ENCODE results near the gene PXMP2. TPM values are rescaled to one million over a fixed set of nuclear protein-coding genes. Genes with fewer than 3 reads are reported as not detected.

The PXMP2 gene
- total RNA-seq, 4 donors from 2014 or later = 25.7 to 57.6 (median 38.4) TPM

DNA sequence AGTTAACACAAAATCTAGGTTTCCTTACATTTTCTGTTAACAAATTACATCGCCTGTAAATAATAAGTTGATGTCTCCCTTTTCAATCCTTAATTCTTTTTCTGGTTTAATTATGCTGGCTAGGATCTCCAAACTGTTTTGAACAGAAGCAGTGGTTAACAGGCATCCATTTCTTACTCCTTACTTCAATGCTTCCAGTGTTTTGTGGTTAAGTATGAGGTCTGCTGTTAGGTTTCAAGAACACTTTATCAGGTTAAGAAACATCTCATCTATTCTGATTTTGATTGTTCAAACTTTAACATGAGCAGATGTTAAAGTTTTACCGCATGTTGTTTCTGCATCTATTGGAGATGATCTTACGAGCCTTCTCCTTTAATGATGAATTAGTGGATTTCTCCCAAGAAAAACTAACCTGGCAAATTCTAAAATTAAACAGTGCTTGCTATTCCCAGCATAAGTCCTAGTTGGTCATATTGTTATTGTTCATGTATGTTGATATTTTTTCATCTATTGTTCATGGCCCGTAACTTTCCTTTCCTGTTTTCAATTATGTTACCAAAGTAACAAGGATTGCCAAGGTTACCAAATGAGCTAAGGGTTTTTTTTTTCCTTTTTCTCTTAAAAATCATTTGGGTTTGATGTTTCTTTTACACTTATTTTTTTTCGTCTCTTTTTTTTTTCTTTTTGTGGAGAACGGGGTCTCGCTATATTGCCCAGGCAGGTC lies 33.7 kb upstream of the PXMP2 start:
- Histone ChIP-seq H3K27me3 (no peaks in the 10 kb centered on the region), H3K4me1 (no peaks in the 10 kb centered on the region), H3K4me3 (replicated peaks in 1 of 3) (no peak overlapping the region), H3K27ac (no peak overlapping the region), H3K36me3 (peaks cover 19 to 30% of the 10 kb centered on the region in 2 donors), H3K9me3 (no peaks in the 10 kb centered on the region)
- WGBS, 2 donors = 81 to 86% methylated on average over 7 of the region's 7 CpGs
- TF ChIP-seq POLR2A (IDR thresholded peaks at IDR 0.05) = no peak
- TF ChIP-seq, protein P1, sequence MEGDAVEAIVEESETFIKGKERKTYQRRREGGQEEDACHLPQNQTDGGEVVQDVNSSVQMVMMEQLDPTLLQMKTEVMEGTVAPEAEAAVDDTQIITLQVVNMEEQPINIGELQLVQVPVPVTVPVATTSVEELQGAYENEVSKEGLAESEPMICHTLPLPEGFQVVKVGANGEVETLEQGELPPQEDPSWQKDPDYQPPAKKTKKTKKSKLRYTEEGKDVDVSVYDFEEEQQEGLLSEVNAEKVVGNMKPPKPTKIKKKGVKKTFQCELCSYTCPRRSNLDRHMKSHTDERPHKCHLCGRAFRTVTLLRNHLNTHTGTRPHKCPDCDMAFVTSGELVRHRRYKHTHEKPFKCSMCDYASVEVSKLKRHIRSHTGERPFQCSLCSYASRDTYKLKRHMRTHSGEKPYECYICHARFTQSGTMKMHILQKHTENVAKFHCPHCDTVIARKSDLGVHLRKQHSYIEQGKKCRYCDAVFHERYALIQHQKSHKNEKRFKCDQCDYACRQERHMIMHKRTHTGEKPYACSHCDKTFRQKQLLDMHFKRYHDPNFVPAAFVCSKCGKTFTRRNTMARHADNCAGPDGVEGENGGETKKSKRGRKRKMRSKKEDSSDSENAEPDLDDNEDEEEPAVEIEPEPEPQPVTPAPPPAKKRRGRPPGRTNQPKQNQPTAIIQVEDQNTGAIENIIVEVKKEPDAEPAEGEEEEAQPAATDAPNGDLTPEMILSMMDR (IDR thresholded peaks at IDR 0.05) = no peak
- intact Hi-C loops (cut with DNase I) = no loop called here
- DNase-seq = no peak

DNA sequence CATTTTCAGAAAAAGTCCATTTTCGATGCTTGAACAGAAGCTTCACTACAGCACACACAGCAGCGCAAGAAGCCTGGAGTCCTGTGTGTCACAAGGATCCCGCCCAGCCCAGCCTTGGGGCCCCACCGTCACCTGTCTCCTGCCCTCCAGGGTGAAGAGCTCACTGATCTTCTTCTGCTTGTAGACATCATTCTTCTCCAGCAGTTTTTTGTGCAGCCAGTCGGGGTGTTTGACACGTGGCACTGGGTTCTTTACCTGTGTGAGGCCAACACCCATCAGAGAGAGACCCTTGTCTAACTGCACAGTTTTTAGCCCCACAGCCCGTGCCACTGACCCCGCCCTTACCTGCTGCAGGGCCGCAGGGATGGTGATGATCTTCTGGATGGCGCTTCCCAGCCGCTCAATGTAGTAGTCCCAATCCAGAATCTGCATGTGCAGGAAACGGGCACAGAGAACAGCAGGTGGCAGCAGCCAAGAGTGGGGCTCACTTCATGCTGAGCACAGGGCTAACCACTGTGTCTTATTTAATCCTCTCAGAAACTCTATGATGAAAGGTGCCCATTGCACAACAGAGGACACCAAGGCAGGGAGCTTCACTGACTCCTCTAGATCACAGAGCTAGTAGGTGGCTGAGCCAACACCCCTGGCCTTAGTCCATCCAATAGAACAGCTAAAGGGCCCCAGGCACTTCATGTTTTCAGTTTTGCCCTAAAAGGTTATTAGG lies 30.2 kb upstream of the PXMP2 start:
- intact Hi-C loops (cut with DNase I) = no loop called here
- 93 to 99% methylated on average over 10 to 12 of the region's 12 CpGs for WGBS, 2 donors
- peaks cover 19 to 35% of the 10 kb centered on the region in 2 donors for H3K36me3 ChIP-seq

DNA sequence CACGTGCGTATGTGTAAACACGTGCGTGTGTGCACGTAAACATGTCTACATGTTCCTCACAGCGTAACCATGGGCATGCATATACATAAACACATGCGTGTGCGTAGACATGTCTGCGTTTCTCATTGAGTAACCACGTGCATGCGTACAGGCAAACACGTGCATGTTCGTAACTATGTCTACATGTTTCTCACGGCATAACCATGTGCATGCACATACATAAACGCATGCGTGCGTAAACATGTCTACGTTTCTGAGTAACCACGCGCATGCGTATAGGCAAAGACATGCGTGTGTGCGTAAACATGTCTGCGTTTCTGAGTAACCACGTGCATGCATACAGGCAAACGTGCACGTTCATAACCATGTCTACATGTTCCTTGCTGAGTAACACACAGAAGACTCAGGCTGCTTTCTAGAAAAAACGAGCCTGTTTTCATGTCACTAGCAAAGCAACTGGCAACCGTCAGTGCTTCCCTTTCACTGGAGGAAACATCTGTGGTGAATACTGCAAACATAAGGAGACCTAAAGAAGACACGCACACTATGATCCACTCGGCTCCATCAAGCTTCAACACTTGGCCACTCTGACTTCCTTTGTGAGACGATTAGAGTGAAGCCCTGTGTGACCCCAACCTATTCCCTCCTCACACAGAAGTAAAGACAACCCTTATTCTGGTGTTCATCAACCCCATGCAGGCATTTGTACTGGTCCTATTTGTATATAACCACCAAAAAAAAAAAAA lies 29.1 kb upstream of the PXMP2 start:
- Histone ChIP-seq H3K27me3 (no peaks in the 10 kb centered on the region), H3K4me3 (replicated peaks in 1 of 3) (no peak overlapping the region), H3K9me3 (no peaks in the 10 kb centered on the region), H3K27ac (no peak overlapping the region), H3K4me1 (no peaks in the 10 kb centered on the region), H3K36me3 (peaks cover 19 to 39% of the 10 kb centered on the region in 2 donors)
- 93% methylated on average over 32 of the region's 32 CpGs for WGBS, 2 donors
- no peak for DNase-seq
- intact Hi-C loops (cut with DNase I) = no loop called here
- TF ChIP-seq, protein P1 (IDR thresholded peaks at IDR 0.05) = no peak
- no peak for TF ChIP-seq POLR2A (IDR thresholded peaks at IDR 0.05)

More for the DNA sequence above, 30.2 kb upstream of the PXMP2 start:
- H3K4me1 ChIP-seq = no peaks in the 10 kb centered on the region
- H3K4me3 ChIP-seq (replicated peaks in 1 of 3) = no peak overlapping the region
- H3K27ac ChIP-seq = no peak overlapping the region
- no peak for TF ChIP-seq POLR2A (IDR thresholded peaks at IDR 0.05)
- TF ChIP-seq, protein P1 (IDR thresholded peaks at IDR 0.05) = no peak
- H3K9me3 ChIP-seq = no peaks in the 10 kb centered on the region
- no peak for DNase-seq
- H3K27me3 ChIP-seq = no peaks in the 10 kb centered on the region

DNA sequence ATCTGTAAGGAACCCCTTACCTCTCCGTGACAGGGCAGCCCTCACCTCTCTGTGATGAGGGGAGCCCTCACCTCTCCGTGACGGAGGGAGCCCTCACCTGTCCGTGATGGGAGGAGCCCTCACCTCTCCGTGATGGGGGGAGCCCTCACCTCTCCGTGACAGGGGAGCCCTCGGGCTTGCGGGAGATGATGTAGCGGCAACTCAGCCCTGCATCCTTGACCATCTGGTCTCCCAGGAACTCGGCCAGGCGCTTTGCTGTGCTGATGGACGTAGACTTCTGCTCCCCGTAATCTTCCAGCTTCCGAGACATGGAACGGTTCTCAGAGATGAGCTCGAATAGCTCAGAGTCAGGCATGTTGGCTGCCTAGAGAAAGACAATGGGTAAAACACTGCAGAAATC lies 28.2 kb upstream of the PXMP2 start:
- intact Hi-C loops (cut with DNase I) = no loop called here
- no peak overlapping the region for H3K4me3 ChIP-seq (replicated peaks in 1 of 3)
- no peaks in the 10 kb centered on the region for H3K9me3 ChIP-seq
- WGBS, 2 donors = 79 to 91% methylated on average over 8 to 15 of the region's 16 CpGs
- no peak for DNase-seq
- TF ChIP-seq, protein P1 (IDR thresholded peaks at IDR 0.05) = no peak
- TF ChIP-seq POLR2A (IDR thresholded peaks at IDR 0.05) = no peak
- no peak overlapping the region for H3K27ac ChIP-seq
- no peaks in the 10 kb centered on the region for H3K4me1 ChIP-seq
- no peaks in the 10 kb centered on the region for H3K27me3 ChIP-seq
- H3K36me3 ChIP-seq = peaks cover 19 to 45% of the 10 kb centered on the region in 2 donors

Data from thyroid gland (tissue), 4 donors.